NCI-H69 (cell line): ENCODE data around the gene SLC22A15.
A peak's percentile ranks its signal among the peaks of the same experiment; 100 is the strongest.

Source experiments
- DNase-seq: peaks from one replicate; lab custom pipeline; 2025; lab: John Stamatoyannopoulos, UW

The SLC22A15 gene

GRCh38 chr1:116099919-116100318, 123.6 kb downstream of the SLC22A15 start:
- no peak for DNase-seq

- peak; percentile 8 for DNase-seq
Observed at GRCh38 chr1:116104667-116105066, 128.4 kb downstream of the SLC22A15 start.

GRCh38 chr1:116105996-116106395, 129.7 kb downstream of the SLC22A15 start:
- peak; percentile 79 for DNase-seq

GRCh38 chr1:116106646-116107045, 130.3 kb downstream of the SLC22A15 start:
- DNase-seq: no peak

- no peak for DNase-seq
Observed at GRCh38 chr1:116107371-116107770, 131.1 kb downstream of the SLC22A15 start.

GRCh38 chr1:116110567-116111523, 134.5 kb downstream of the SLC22A15 start, which contains the start of gene MAB21L3:
Gene MAB21L3 (plus strand): TSS chr1:116111399. CDS start chr1:116112616, 1,217 bp downstream.
- DNase-seq: peak; percentile 24

GRCh38 chr1:116111524-116112021, 135.3 kb downstream of the SLC22A15 start:
- peak; percentile 8 for DNase-seq

- no peak for DNase-seq
Observed at GRCh38 chr1:116112388-116113140, 136.3 kb downstream of the SLC22A15 start.

- DNase-seq: no peak
Observed at GRCh38 chr1:116113615-116114014, 137.3 kb downstream of the SLC22A15 start.

GRCh38 chr1:116115476-116116439, 139.4 kb downstream of the SLC22A15 start:
- no peak for DNase-seq

- DNase-seq: no peak
Observed at GRCh38 chr1:116118471-116118870, 142.2 kb downstream of the SLC22A15 start.
